ENCODE results near the gene MCTP1. TPM values are rescaled to one million over a fixed set of nuclear protein-coding genes. Genes with fewer than 3 reads are reported as not detected.
"Not testable (repeated sequence)": the region's sequence is repeated elsewhere in the genome, so short reads cannot be mapped to it uniquely, and the experiment has no call there.

The MCTP1 gene
- total RNA-seq, 4 donors from 2014 or later: 28.7 to 117 (median 48.2) TPM

DNA sequence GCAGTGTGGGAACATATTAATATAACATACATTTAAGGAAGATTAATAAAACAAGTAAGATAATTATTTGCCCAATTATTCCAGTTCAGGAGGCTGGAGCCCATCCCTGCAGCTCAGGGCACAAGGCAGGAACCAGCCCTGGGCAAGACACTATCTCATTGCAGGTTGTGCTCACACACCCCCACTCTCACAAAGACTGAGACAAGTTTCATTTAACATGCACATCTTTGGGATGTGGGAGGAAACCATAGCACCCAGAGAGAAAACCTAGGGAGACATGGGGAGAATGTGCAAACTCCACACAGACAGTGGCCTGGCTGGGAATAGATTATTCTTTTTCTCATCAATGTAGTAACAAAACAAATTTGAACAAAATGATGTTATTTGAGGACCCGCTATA lies 279.1 kb downstream of the MCTP1 start:
- H3K27me3 ChIP-seq: no peaks in the 10 kb centered on the region
- no peak for TF ChIP-seq EP300 (IDR thresholded peaks at IDR 0.05)
- no peak overlapping the region for H3K27ac ChIP-seq
- WGBS, 2 donors: 89 to 98% methylated on average over 1 of the region's 1 CpG
- no peak overlapping the region for H3K4me3 ChIP-seq
- H3K4me1 ChIP-seq: no peaks in the 10 kb centered on the region
- H3K9me3 ChIP-seq: peaks cover 0 to 27% (median 3%) of the 10 kb centered on the region in 4 donors
- no peak for DNase-seq (ENCODE audit: low spot score in 2 of 2)
- H3K36me3 ChIP-seq: no peaks in the 10 kb centered on the region

DNA sequence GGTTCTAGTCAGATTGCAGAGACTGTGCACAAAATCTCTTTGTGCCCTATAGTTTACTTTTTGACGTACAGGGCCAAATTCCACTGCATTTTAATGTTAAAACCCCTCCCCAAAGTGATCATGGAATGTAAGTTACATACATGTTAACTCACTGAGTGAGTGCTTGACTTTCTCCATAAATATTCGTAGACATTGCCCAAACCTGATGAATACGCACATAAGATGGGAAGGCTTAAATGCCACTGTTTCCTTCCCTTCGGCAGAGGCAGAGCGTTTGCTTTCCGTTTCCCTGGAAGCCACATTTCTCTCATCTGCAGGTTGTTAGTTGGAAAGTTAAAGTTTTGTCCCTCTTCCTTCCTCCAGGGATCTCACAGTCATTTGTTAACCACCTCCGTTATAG lies 286.2 kb downstream of the MCTP1 start:
- no peaks in the 10 kb centered on the region for H3K27me3 ChIP-seq
- WGBS, 2 donors: 61 to 62% methylated on average over 7 of the region's 7 CpGs

DNA sequence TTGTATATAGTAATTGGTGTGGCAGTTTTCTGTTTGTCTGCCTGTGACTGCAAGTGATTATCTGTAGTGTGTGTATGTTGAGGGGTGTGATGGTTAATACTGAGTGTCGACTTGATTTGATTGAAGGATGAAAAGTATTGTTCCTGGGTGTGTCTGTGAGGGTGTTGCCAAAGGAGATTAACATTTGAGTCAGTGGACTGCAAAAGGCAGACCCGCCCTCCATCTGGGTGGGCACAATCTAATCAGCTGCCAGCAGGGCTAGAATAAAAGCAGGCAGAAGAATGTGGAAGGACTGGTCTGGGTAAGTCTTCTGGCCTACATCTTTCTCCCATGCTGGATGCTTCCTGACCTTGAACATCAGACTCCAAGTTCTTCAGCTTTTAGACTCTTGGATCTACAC lies 290.4 kb downstream of the MCTP1 start:
- H3K9me3 ChIP-seq; DNase-seq (ENCODE audit: low spot score in 2 of 2); H3K4me3 ChIP-seq; H3K27ac ChIP-seq; H3K27me3 ChIP-seq; H3K4me1 ChIP-seq; H3K36me3 ChIP-seq: not testable (repeated sequence)
- WGBS, 2 donors: 88 to 92% methylated on average over 2 of the region's 2 CpGs

More for the DNA sequence above, 286.2 kb downstream of the MCTP1 start:
- peaks cover 0 to 9% (median 2%) of the 10 kb centered on the region in 4 donors for H3K9me3 ChIP-seq
- no peak overlapping the region for H3K27ac ChIP-seq
- no peak overlapping the region for H3K4me3 ChIP-seq
- no peak for DNase-seq (ENCODE audit: low spot score in 2 of 2)
- H3K4me1 ChIP-seq: no peaks in the 10 kb centered on the region
- no peaks in the 10 kb centered on the region for H3K36me3 ChIP-seq
- TF ChIP-seq, protein P1, sequence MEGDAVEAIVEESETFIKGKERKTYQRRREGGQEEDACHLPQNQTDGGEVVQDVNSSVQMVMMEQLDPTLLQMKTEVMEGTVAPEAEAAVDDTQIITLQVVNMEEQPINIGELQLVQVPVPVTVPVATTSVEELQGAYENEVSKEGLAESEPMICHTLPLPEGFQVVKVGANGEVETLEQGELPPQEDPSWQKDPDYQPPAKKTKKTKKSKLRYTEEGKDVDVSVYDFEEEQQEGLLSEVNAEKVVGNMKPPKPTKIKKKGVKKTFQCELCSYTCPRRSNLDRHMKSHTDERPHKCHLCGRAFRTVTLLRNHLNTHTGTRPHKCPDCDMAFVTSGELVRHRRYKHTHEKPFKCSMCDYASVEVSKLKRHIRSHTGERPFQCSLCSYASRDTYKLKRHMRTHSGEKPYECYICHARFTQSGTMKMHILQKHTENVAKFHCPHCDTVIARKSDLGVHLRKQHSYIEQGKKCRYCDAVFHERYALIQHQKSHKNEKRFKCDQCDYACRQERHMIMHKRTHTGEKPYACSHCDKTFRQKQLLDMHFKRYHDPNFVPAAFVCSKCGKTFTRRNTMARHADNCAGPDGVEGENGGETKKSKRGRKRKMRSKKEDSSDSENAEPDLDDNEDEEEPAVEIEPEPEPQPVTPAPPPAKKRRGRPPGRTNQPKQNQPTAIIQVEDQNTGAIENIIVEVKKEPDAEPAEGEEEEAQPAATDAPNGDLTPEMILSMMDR (IDR thresholded peaks at IDR 0.05): no peak
- TF ChIP-seq POLR2A (IDR thresholded peaks at IDR 0.05) (no peak), EP300 (IDR thresholded peaks at IDR 0.05) (no peak)

DNA sequence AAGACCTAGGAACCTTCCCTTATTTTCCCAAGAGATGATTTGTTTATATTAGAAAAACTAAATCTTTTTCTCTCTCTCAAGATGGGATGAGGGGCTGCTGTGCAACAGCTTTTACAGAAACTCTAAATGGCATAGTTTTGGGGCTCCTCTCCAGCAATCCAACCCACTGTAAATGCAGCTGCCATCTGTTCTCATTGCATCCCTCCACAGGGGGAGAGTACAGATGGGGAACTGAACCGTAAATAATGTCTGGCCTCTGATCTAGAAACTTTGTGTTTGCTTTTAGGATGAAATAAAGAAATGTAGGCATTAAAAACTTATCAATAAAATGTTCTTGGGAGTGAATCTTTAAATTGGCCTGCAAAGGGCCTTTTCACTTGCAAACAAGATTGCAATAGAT lies 291.4 kb downstream of the MCTP1 start:
- Histone ChIP-seq H3K27me3 (no peaks in the 10 kb centered on the region), H3K9me3 (no peaks in the 10 kb centered on the region), H3K36me3 (no peaks in the 10 kb centered on the region), H3K4me3 (no peak overlapping the region), H3K4me1 (no peaks in the 10 kb centered on the region), H3K27ac (no peak overlapping the region)
- no peak for DNase-seq (ENCODE audit: low spot score in 2 of 2)
- TF ChIP-seq POLR2A (IDR thresholded peaks at IDR 0.05): no peak
- TF ChIP-seq, protein P1 (IDR thresholded peaks at IDR 0.05): no peak
- no peak for TF ChIP-seq EP300 (IDR thresholded peaks at IDR 0.05)
- 85% methylated on average over 1 of the region's 1 CpG for WGBS, 2 donors

DNA sequence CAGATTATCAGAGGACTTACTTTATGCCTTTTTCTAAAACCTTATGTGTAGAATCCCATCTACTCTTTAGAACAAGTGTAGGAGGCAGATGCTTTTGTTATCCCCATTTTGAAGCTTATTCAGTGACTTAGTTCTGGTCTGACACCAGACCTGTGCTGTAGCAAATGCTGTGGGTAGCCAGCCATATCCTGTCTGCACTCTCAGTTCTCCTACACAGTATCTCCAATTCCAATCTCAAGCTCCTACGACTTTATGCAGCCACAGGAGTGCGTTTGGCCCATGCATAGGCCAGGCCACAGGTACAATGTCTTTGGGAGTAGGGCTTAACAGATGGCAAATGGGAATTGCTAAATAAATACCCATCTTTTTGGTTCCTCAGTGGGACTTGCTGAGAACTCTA lies 292.6 kb downstream of the MCTP1 start:
- DNase-seq (ENCODE audit: low spot score in 2 of 2): no peak
- Histone ChIP-seq H3K36me3 (no peaks in the 10 kb centered on the region), H3K27ac (no peak overlapping the region), H3K4me1 (no peaks in the 10 kb centered on the region), H3K27me3 (no peaks in the 10 kb centered on the region), H3K9me3 (no peaks in the 10 kb centered on the region), H3K4me3 (no peak overlapping the region)
- WGBS, 2 donors: 81 to 88% methylated on average over 2 of the region's 2 CpGs
- TF ChIP-seq POLR2A (IDR thresholded peaks at IDR 0.05): no peak
- TF ChIP-seq, protein P1 (IDR thresholded peaks at IDR 0.05): no peak
- no peak for TF ChIP-seq EP300 (IDR thresholded peaks at IDR 0.05)

- TF ChIP-seq POLR2A (IDR thresholded peaks at IDR 0.05) (no peak), EP300 (IDR thresholded peaks at IDR 0.05) (no peak)
- Histone ChIP-seq H3K27me3 (no peaks in the 10 kb centered on the region), H3K27ac (no peak overlapping the region), H3K4me3 (no peak overlapping the region), H3K36me3 (no peaks in the 10 kb centered on the region), H3K9me3 (no peaks in the 10 kb centered on the region), H3K4me1 (no peaks in the 10 kb centered on the region)
- DNase-seq (ENCODE audit: low spot score in 2 of 2): no peak
- 59% methylated on average over 4 of the region's 4 CpGs for WGBS, 2 donors
Observed at GRCh38 chr5:94983861-94984535, 300.9 kb downstream of the MCTP1 start.

Measured in tibial nerve (tissue), 4 donors.